ENCODE results near the gene ZCCHC4.

ZCCHC4 gene

GRCh38 chr4:25306518-25307057, 6.0 kb upstream of the ZCCHC4 start:
- TF ChIP-seq, protein P1, sequence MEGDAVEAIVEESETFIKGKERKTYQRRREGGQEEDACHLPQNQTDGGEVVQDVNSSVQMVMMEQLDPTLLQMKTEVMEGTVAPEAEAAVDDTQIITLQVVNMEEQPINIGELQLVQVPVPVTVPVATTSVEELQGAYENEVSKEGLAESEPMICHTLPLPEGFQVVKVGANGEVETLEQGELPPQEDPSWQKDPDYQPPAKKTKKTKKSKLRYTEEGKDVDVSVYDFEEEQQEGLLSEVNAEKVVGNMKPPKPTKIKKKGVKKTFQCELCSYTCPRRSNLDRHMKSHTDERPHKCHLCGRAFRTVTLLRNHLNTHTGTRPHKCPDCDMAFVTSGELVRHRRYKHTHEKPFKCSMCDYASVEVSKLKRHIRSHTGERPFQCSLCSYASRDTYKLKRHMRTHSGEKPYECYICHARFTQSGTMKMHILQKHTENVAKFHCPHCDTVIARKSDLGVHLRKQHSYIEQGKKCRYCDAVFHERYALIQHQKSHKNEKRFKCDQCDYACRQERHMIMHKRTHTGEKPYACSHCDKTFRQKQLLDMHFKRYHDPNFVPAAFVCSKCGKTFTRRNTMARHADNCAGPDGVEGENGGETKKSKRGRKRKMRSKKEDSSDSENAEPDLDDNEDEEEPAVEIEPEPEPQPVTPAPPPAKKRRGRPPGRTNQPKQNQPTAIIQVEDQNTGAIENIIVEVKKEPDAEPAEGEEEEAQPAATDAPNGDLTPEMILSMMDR (IDR thresholded peaks at IDR 0.05): no peak

DNA sequence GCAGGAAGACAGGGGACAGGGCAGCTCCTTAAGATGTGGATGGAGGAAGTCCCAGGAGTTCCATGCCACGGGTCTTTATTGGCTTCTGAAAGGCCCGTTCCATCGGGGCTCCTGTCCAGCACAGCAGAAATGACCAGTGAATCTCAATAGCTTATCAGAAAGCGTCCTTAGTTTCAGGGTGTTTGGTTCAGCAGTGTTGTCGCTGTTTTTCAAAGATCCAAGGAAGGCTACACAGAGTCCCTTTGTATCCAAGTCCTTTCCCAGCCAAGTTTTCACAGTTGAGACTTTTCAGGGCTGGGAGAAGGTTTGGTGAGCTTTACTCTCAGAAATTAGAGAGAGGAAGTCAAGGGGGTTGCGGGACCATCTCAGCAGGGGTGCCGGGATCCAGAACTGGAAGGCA, 5.0 kb upstream of the ZCCHC4 start:
- TF ChIP-seq, protein P1 (IDR thresholded peaks at IDR 0.05): no peak
- Histone ChIP-seq H3K4me3 (no peak overlapping the region), H3K27ac (no peak overlapping the region)
- DNase-seq (ENCODE audit: low spot score): no peak

More at GRCh38 chr4:25306518-25307057, 6.0 kb upstream of the ZCCHC4 start:
- no peak for DNase-seq (ENCODE audit: low spot score)
- H3K4me3 ChIP-seq: no peak overlapping the region
- no peak overlapping the region for H3K27ac ChIP-seq

- Histone ChIP-seq H3K27ac (no peak overlapping the region), H3K4me3 (no peak overlapping the region)
- TF ChIP-seq, protein P1 (IDR thresholded peaks at IDR 0.05): no peak
- DNase-seq (ENCODE audit: low spot score): no peak
Observed at GRCh38 chr4:25308306-25308705, 4.3 kb upstream of the ZCCHC4 start.

DNA sequence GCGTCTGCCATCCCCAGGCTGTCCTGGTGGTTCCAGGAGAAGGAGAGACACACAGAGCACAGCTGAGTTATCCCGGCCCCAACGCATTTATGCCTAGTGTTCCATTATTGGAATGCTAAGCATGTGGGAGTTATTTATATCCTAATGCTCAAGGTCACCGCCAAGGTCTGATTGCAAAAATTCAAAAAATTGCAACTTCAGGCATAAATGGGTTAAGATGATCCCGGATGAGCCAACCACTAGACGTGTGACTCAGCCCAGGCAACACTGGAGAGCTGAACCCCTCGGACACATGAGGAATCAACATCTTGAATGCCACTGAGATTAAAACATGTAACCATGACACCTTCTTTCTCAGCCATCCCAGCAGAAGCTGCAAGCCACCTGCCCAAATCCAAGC, 3.8 kb upstream of the ZCCHC4 start:
- Histone ChIP-seq H3K4me3 (no peak overlapping the region), H3K27ac (no peak overlapping the region)
- DNase-seq (ENCODE audit: low spot score): no peak
- TF ChIP-seq, protein P1 (IDR thresholded peaks at IDR 0.05): no peak

DNA sequence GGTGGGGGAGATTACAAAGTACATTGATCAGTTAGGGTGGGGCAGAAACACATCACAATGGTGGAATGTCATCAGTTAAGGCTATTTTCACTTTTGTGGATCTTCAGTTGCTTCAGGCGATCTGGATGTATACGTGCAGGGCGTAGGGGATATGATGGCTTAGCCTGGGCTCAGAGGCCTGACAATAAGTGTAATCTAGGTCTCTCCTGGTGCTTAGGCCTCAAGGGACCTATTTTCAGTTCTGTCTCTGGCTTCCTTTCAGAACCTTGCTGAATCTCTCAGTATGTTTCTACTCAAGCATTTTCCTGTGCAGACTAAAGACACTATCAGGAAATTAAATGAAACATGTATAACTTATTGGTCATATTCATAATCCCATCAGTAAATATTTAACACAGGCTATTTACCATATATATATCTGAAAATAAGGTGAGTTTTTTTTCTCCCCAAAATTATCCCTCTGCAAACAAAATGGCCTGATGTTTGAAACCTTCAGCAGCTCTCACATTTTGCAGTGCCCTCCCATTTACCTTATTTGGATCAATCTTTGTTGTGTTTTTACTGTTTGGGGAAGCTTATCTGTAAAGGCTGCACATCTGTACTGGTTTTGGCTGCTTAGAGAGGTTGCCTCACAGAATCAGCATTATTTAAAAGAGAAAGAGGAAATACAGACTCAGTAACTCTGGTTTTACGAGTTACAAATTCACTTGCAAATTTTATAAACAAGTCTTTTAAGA, 2.3 kb upstream of the ZCCHC4 start:
- no peak for DNase-seq (ENCODE audit: low spot score)
- H3K27ac ChIP-seq: no peak overlapping the region
- TF ChIP-seq, protein P1 (IDR thresholded peaks at IDR 0.05): no peak
- no peak overlapping the region for H3K4me3 ChIP-seq

DNA sequence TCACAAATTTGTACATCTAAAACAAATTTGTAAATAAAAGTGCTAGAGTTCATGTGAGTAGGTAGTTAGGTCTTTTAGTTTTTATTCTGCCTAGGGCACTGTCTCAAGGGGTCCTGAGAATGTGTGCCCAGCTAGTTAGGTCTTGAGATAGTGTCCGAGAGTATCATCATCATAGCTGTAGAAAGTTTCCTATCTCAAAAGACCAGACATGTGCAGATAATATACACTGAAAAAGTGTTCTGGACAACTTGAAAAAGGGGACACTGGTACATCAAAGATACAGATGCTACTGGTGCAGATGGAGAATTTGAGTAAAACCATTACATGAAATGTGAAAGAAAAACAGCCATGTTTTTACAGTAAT, 1.8 kb upstream of the ZCCHC4 start:
- Histone ChIP-seq H3K27ac (no peak overlapping the region), H3K4me3 (no peak overlapping the region)
- TF ChIP-seq, protein P1 (IDR thresholded peaks at IDR 0.05): no peak
- DNase-seq (ENCODE audit: low spot score): no peak
